ENCODE data around the gene VIL1. TPM values are rescaled to one million over a fixed set of nuclear protein-coding genes. Genes with fewer than 3 reads are reported as not detected.
A peak's percentile ranks its signal among the peaks of the same experiment; 100 is the strongest.

VIL1 gene
- total and polyA plus RNA-seq, 2 of the 13 experiments (the other 11 are each of a cell fraction or from before 2014, with no cell fraction given), result 287 to 301 TPM

- no peak for TF ChIP-seq ZSCAN29 (CRISPR knock-in tag; conservative IDR thresholded peaks at IDR 0.05)
- TF ChIP-seq ZBTB20 (CRISPR knock-in tag; IDR thresholded peaks at IDR 0.05; ENCODE audit: borderline replicate concordance, low read depth), result no peak; the same call in 1 of the 2 replicates
- no peak for TF ChIP-seq ZNF510 (CRISPR knock-in tag; IDR thresholded peaks at IDR 0.05; ENCODE audit: low read depth)
- TF ChIP-seq CHCHD3 (CRISPR knock-in tag; IDR thresholded peaks at IDR 0.05), result no peak
- TF ChIP-seq ZNF740 (CRISPR knock-in tag; IDR thresholded peaks at IDR 0.05), result no peak; the same call in none of the 2 replicates
- peak; percentile 32; the same call in 1 of the 2 replicates for TF ChIP-seq ZNF800 (CRISPR knock-in tag; IDR thresholded peaks at IDR 0.05)
- peak; percentile 88; the same call in 1 of the 2 replicates for TF ChIP-seq ZNF850 (CRISPR knock-in tag; conservative IDR thresholded peaks at IDR 0.05)
- TF ChIP-seq YY1 (IDR thresholded peaks at IDR 0.05; ENCODE audit: insufficient read depth, insufficient replicate concordance, low read depth, low read length), result peak; percentile 85
- no peak for TF ChIP-seq PLSCR1 (CRISPR knock-in tag; IDR thresholded peaks at IDR 0.05; ENCODE audit: borderline replicate concordance)
- TF ChIP-seq FOXK1 (CRISPR knock-in tag; IDR thresholded peaks at IDR 0.05; ENCODE audit: borderline replicate concordance, low read depth), result peak; percentile 63; the same call in 1 of the 2 replicates
- peak; percentile 28; the same call in 1 of the 2 replicates for TF ChIP-seq ZNF460 (CRISPR knock-in tag; IDR thresholded peaks at IDR 0.05; ENCODE audit: borderline replicate concordance)
- peak; percentile 51 for TF ChIP-seq TBL1XR1 (IDR thresholded peaks at IDR 0.05; ENCODE audit: borderline replicate concordance, low read length, partially characterized antibody)
- no peak for TF ChIP-seq AFF4 (CRISPR knock-in tag; IDR thresholded peaks at IDR 0.05)
- TF ChIP-seq ZNF431 (CRISPR knock-in tag; IDR thresholded peaks at IDR 0.05; ENCODE audit: borderline replicate concordance, low read depth), result no peak
- TF ChIP-seq SKI (IDR thresholded peaks at IDR 0.05; ENCODE audit: partially characterized antibody), result peak; percentile 52
- peak; percentile 79 for TF ChIP-seq ZGPAT (CRISPR knock-in tag; IDR thresholded peaks at IDR 0.05)
- peak; percentile 31; the same call in 1 of the 2 replicates for TF ChIP-seq ZBTB26 (CRISPR knock-in tag; IDR thresholded peaks at IDR 0.05; ENCODE audit: borderline replicate concordance)
- no peak for TF ChIP-seq MAFF (IDR thresholded peaks at IDR 0.05; ENCODE audit: low read depth, low read length)
These were observed 12.5 kb upstream of the VIL1 start (continued) for GRCh38 chr2:218406209-218406948.

All from HepG2 (cell line).